ENCODE data around the gene CASK.

DNA sequence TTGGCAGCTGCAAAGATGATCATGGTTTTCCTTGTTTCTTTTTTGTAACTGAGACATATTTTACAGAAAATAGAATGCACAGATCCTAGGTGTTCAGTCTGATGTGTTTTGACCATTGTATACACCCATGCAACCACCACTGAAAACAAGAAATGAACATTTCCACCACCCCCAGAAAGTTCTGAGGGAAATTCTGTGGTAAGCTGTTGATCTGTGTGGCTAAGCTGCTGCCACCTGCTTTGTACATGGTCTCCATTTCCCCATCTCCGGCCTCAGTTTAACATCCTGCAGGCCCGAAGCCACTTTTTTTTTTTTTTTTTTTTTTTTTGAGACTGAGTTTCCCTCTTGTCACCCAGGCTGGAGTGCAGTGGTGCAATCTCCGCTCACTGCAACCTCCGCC lies 411.0 kb downstream of the CASK start:
- TF ChIP-seq CTCF (IDR thresholded peaks at IDR 0.05) = no peak
- TF ChIP-seq POLR2A (IDR thresholded peaks at IDR 0.05) = no peak
